ENCODE data around the gene ITPKA.
A peak's percentile ranks its signal among the peaks of the same experiment; 100 is the strongest.

Gene ITPKA

DNA sequence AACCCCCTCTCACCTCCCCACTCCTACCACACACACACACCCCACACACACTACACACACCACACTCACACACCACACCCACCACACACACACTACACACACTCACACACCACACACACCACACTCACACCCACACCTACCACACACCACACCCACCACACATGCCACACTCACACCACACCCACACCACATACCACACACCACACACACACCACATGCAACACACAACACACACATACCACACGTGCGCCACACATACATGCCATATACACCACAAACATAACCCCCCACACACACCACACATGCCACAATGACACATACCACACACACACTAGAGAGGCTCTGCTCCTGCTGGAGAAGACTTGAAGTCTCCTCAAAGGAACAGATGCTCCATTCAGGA is 5.9 kb upstream of the ITPKA start:
- H3K9ac ChIP-seq (ENCODE audit: low read length in 5 of 5) = no peak overlapping the region
- no peak overlapping the region for H3K4me3 ChIP-seq (ENCODE audit: low read depth in 1 of 5, low read length in 5 of 5)
- no peak overlapping the region for H3K27ac ChIP-seq (ENCODE audit: low read depth, low read length)
- peaks cover 1 to 11% (median 5%) of the 10 kb centered on the region in 5 donors for H3K4me1 ChIP-seq (ENCODE audit: control insufficient read depth in 5 of 5, insufficient read depth in 5 of 5, low read length in 5 of 5)
- no peaks in the 10 kb centered on the region for H3K9me3 ChIP-seq (ENCODE audit: control insufficient read depth in 5 of 5, low read length in 5 of 5)
- H3K36me3 ChIP-seq (ENCODE audit: control insufficient read depth in 5 of 5, insufficient read depth in 5 of 5, low read length in 5 of 5) = peaks cover 0 to 9% (median 4%) of the 10 kb centered on the region in 5 donors
- H3K27me3 ChIP-seq (ENCODE audit: control insufficient read depth in 5 of 5, insufficient read depth in 4 of 5, low read length in 5 of 5) = peaks cover 9 to 29% (median 14%) of the 10 kb centered on the region in 5 donors

DNA sequence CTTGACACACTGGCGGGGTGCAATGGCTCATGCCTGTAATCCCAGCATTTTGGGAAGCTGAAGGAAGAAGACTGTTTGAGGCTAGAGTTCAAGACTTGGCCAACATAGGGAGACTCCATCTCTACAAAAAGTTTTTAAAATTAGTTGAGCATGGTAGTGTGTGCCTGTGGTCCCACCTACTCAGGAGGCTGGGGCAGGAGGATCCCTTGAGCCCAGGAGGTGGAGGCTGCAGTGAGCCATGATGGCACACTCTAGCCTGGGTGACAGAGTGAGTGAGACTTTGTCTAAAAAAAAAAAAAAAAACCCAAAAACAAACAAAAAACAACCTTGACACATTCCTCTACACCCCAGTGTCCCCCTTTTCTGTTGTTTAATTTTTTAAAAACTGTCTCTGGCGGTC is 4.0 kb upstream of the ITPKA start:
- Histone ChIP-seq H3K27ac (ENCODE audit: low read depth, low read length) (no peak overlapping the region), H3K9me3 (ENCODE audit: control insufficient read depth in 5 of 5, low read length in 5 of 5) (no peaks in the 10 kb centered on the region), H3K4me3 (ENCODE audit: low read depth in 1 of 5, low read length in 5 of 5) (no peak overlapping the region), H3K27me3 (ENCODE audit: control insufficient read depth in 5 of 5, insufficient read depth in 4 of 5, low read length in 5 of 5) (peaks cover 16 to 35% (median 18%) of the 10 kb centered on the region in 5 donors), H3K9ac (ENCODE audit: low read length in 5 of 5) (no peak overlapping the region), H3K4me1 (ENCODE audit: control insufficient read depth in 5 of 5, insufficient read depth in 5 of 5, low read length in 5 of 5) (peaks cover 1 to 26% (median 19%) of the 10 kb centered on the region in 5 donors), H3K36me3 (ENCODE audit: control insufficient read depth in 5 of 5, insufficient read depth in 5 of 5, low read length in 5 of 5) (no peaks in the 10 kb centered on the region)

- H3K4me3 ChIP-seq (ENCODE audit: low read depth in 1 of 5, low read length in 5 of 5) = no peak overlapping the region
- no peak overlapping the region for H3K27ac ChIP-seq (ENCODE audit: low read depth, low read length)
- H3K4me1 ChIP-seq (ENCODE audit: control insufficient read depth in 5 of 5, insufficient read depth in 5 of 5, low read length in 5 of 5) = peaks cover 1 to 33% (median 26%) of the 10 kb centered on the region in 5 donors
- no peaks in the 10 kb centered on the region for H3K36me3 ChIP-seq (ENCODE audit: control insufficient read depth in 5 of 5, insufficient read depth in 5 of 5, low read length in 5 of 5)
- H3K9ac ChIP-seq (ENCODE audit: low read length in 5 of 5) = no peak overlapping the region
- H3K27me3 ChIP-seq (ENCODE audit: control insufficient read depth in 5 of 5, insufficient read depth in 4 of 5, low read length in 5 of 5) = peaks cover 16 to 42% (median 24%) of the 10 kb centered on the region in 5 donors
- H3K9me3 ChIP-seq (ENCODE audit: control insufficient read depth in 5 of 5, low read length in 5 of 5) = no peaks in the 10 kb centered on the region
Observed at GRCh38 chr15:41490355-41490754, 3.3 kb upstream of the ITPKA start.

GRCh38 chr15:41491889-41492288 is 1.8 kb upstream of the ITPKA start:
- Histone ChIP-seq H3K4me1 (ENCODE audit: control insufficient read depth in 5 of 5, insufficient read depth in 5 of 5, low read length in 5 of 5) (peaks cover 1 to 42% (median 35%) of the 10 kb centered on the region in 5 donors), H3K27ac (ENCODE audit: low read depth, low read length) (no peak overlapping the region), H3K9ac (ENCODE audit: low read length in 5 of 5) (no peak overlapping the region), H3K4me3 (ENCODE audit: low read depth in 1 of 5, low read length in 5 of 5) (no peak overlapping the region), H3K9me3 (ENCODE audit: control insufficient read depth in 5 of 5, low read length in 5 of 5) (no peaks in the 10 kb centered on the region), H3K27me3 (ENCODE audit: control insufficient read depth in 5 of 5, insufficient read depth in 4 of 5, low read length in 5 of 5) (peaks cover 16 to 48% (median 32%) of the 10 kb centered on the region in 5 donors), H3K36me3 (ENCODE audit: control insufficient read depth in 5 of 5, insufficient read depth in 5 of 5, low read length in 5 of 5) (no peaks in the 10 kb centered on the region)

DNA sequence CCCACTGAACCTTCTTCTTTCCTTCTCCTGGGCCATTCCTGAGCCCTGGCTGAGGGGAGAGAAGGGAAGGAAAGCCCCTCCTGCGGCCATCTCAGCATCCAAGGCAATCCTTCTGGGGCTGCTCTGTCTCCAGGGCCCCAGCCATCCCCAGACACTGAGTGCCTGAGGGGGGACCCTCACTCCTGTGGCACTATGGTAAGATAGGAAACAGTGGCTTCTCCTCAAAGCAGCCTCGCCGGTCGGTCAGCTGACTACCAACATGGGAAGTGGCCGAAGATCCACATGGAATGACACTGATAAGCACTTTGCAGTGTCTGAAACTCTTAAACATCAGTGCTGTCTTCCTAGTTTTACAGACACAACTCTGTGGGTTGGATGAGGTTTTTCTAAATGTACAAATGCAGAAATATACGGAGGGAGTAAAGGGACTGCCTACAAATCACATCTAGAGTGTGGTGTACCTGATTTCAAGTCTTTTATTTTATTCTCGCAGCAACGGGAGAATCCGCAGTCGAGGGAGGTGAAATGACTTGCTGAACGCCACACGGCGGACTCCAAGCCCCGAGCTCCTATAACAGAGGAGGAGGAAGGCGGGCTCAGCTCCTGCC is 973 bp upstream of the ITPKA start:
- Histone ChIP-seq H3K4me1 (ENCODE audit: control insufficient read depth in 5 of 5, insufficient read depth in 5 of 5, low read length in 5 of 5) (peaks cover 1 to 39% (median 35%) of the 10 kb centered on the region in 5 donors), H3K27me3 (ENCODE audit: control insufficient read depth in 5 of 5, insufficient read depth in 4 of 5, low read length in 5 of 5) (peaks cover 14 to 42% (median 29%) of the 10 kb centered on the region in 5 donors), H3K36me3 (ENCODE audit: control insufficient read depth in 5 of 5, insufficient read depth in 5 of 5, low read length in 5 of 5) (no peaks in the 10 kb centered on the region), H3K27ac (ENCODE audit: low read depth, low read length) (no peak overlapping the region), H3K9me3 (ENCODE audit: control insufficient read depth in 5 of 5, low read length in 5 of 5) (no peaks in the 10 kb centered on the region), H3K4me3 (ENCODE audit: low read depth in 1 of 5, low read length in 5 of 5) (peak overlapping the region; percentile 36 to 71 (median 67)), H3K9ac (ENCODE audit: low read length in 5 of 5) (peak overlapping the region in 2 of 5 donors; percentile 69 to 73)

GRCh38 chr15:41493902-41494189 is 172 bp downstream of the ITPKA start:
- H3K27ac ChIP-seq (ENCODE audit: low read depth, low read length) = no peak overlapping the region
- peaks cover 1 to 39% (median 35%) of the 10 kb centered on the region in 5 donors for H3K4me1 ChIP-seq (ENCODE audit: control insufficient read depth in 5 of 5, insufficient read depth in 5 of 5, low read length in 5 of 5)
- H3K9me3 ChIP-seq (ENCODE audit: control insufficient read depth in 5 of 5, low read length in 5 of 5) = no peaks in the 10 kb centered on the region
- peaks cover 10 to 43% (median 29%) of the 10 kb centered on the region in 5 donors for H3K27me3 ChIP-seq (ENCODE audit: control insufficient read depth in 5 of 5, insufficient read depth in 4 of 5, low read length in 5 of 5)
- peak overlapping the region in 4 of 5 donors; percentile 50 to 70 (median 60) for H3K4me3 ChIP-seq (ENCODE audit: low read depth in 1 of 5, low read length in 5 of 5)
- H3K9ac ChIP-seq (ENCODE audit: low read length in 5 of 5) = no peak overlapping the region
- H3K36me3 ChIP-seq (ENCODE audit: control insufficient read depth in 5 of 5, insufficient read depth in 5 of 5, low read length in 5 of 5) = no peaks in the 10 kb centered on the region

GRCh38 chr15:41494190-41494921 is 682 bp downstream of the ITPKA start:
- Histone ChIP-seq H3K27ac (ENCODE audit: low read depth, low read length) (no peak overlapping the region), H3K9ac (ENCODE audit: low read length in 5 of 5) (peak overlapping the region in 1 of 5 donors; percentile 35), H3K4me3 (ENCODE audit: low read depth in 1 of 5, low read length in 5 of 5) (peak overlapping the region in 4 of 5 donors; percentile 50 to 70 (median 60))

DNA sequence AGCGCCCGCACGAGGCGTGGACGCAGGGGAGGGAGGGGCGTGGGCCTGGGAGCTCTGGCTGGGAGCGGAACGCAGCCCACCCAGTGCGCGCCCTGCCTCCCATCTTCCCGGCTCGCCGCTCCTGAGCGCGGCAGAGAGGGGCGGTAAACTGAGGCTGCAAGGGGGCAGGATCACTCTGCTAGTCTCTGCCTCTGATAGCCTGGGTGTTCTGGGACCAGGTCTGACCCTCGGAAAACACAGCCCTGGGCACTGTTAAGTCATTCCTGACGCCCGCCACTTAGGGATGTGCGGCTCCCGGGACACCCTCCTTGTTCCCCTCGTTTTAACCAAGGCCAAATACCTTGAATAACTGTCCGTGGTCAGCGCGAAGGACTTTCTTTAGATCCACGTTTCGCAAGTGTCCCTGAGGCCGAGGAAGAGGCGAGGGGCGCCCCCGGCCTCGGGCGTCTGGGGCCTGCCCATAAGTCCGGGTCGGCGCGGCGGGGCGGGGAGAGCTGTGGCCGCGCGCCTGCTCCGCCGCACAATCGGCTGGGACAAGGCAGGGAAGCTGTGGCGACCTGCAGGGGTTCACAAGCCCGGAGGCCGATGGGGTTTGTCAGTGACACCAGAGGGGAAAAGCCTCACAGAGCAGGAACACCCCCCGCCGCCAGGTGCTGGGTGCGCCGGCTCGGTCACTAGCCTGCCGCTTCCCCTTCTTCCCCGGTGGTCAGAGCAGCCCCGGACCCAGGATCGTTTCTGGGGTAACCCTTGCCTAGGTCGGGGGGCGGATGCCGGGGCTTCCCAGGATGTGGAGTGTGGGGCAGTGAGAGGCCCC is 1.5 kb downstream of the ITPKA start:
- peaks cover 1 to 39% (median 35%) of the 10 kb centered on the region in 5 donors for H3K4me1 ChIP-seq (ENCODE audit: control insufficient read depth in 5 of 5, insufficient read depth in 5 of 5, low read length in 5 of 5)
- H3K27me3 ChIP-seq (ENCODE audit: control insufficient read depth in 5 of 5, insufficient read depth in 4 of 5, low read length in 5 of 5) = peaks cover 10 to 49% (median 37%) of the 10 kb centered on the region in 5 donors
- H3K9me3 ChIP-seq (ENCODE audit: control insufficient read depth in 5 of 5, low read length in 5 of 5) = no peaks in the 10 kb centered on the region
- H3K36me3 ChIP-seq (ENCODE audit: control insufficient read depth in 5 of 5, insufficient read depth in 5 of 5, low read length in 5 of 5) = no peaks in the 10 kb centered on the region
- peak overlapping the region; percentile 50 to 70 (median 54) for H3K4me3 ChIP-seq (ENCODE audit: low read depth in 1 of 5, low read length in 5 of 5)
- no peak overlapping the region for H3K9ac ChIP-seq (ENCODE audit: low read length in 5 of 5)
- H3K27ac ChIP-seq (ENCODE audit: low read depth, low read length) = no peak overlapping the region

More at GRCh38 chr15:41494190-41494921, 682 bp downstream of the ITPKA start:
- Histone ChIP-seq H3K9me3 (ENCODE audit: control insufficient read depth in 5 of 5, low read length in 5 of 5) (no peaks in the 10 kb centered on the region), H3K36me3 (ENCODE audit: control insufficient read depth in 5 of 5, insufficient read depth in 5 of 5, low read length in 5 of 5) (no peaks in the 10 kb centered on the region), H3K27me3 (ENCODE audit: control insufficient read depth in 5 of 5, insufficient read depth in 4 of 5, low read length in 5 of 5) (peaks cover 10 to 47% (median 34%) of the 10 kb centered on the region in 5 donors), H3K4me1 (ENCODE audit: control insufficient read depth in 5 of 5, insufficient read depth in 5 of 5, low read length in 5 of 5) (peaks cover 1 to 39% (median 35%) of the 10 kb centered on the region in 5 donors)

DNA sequence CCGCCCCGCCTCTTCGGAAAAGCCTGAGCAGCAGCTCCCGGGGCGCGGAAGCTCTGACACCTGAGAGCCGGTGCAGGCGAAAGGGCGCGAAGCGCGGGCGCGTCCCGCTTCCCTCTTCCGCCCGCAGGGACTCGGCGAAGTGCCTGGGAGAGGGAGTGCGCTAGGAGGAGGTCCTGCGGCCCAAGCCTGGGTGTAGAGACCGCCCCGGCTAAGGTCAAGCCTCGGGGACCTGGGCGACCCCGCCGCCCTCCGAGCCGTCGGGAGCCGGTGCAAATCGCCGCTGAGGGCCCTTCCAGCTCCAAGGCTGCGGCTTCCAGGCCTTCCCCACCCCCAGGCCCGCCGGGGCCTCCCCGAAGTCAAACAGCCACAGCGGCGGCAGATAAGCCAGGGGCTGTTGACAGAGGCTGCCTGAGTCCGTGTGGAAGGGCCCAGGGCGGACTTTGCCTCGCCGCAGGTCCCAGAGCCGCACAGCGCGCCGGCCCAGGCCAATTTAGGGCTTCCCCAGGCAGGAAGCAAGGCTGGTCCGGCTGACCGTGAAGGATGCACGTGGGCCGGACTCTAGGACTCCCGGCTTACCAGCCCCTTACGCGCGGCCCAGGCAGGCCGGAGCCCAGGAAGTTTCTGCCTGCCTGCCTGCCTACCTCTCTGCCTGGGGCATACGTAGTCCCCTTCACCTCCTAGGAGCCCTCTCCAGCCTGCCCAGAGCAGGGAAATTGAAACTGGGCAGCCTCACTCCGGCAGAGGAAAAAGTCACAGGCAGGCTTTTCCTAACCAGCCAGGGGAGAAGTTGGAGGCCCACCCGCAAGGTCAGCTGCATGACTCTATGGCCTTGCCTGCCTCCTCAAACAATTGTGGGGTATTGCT is 2.3 kb downstream of the ITPKA start:
- Histone ChIP-seq H3K4me3 (ENCODE audit: low read depth in 1 of 5, low read length in 5 of 5) (peak overlapping the region in 3 of 5 donors; percentile 22 to 67 (median 29)), H3K27ac (ENCODE audit: low read depth, low read length) (no peak overlapping the region), H3K4me1 (ENCODE audit: control insufficient read depth in 5 of 5, insufficient read depth in 5 of 5, low read length in 5 of 5) (peaks cover 1 to 39% (median 35%) of the 10 kb centered on the region in 5 donors), H3K9ac (ENCODE audit: low read length in 5 of 5) (no peak overlapping the region), H3K9me3 (ENCODE audit: control insufficient read depth in 5 of 5, low read length in 5 of 5) (no peaks in the 10 kb centered on the region), H3K27me3 (ENCODE audit: control insufficient read depth in 5 of 5, insufficient read depth in 4 of 5, low read length in 5 of 5) (peaks cover 10 to 55% (median 37%) of the 10 kb centered on the region in 5 donors), H3K36me3 (ENCODE audit: control insufficient read depth in 5 of 5, insufficient read depth in 5 of 5, low read length in 5 of 5) (no peaks in the 10 kb centered on the region)

Measured in subcutaneous abdominal adipose tissue (tissue), 5 donors.